ENCODE data around the gene VMP1. TPM values are rescaled to one million over a fixed set of nuclear protein-coding genes. Genes with fewer than 3 reads are reported as not detected.
A peak's percentile ranks its signal among the peaks of the same experiment; 100 is the strongest.
"Not testable (repeated sequence)": the region's sequence is repeated elsewhere in the genome, so short reads cannot be mapped to it uniquely, and the experiment has no call there.

VMP1 gene
- total RNA-seq, 2 donors from 2014 or later = 344 to 725 TPM

GRCh38 chr17:59863616-59864015 lies 156.2 kb downstream of the VMP1 start:
- Mint-ChIP-seq H3K27ac (peak overlapping the region in 1 of 2 donors; percentile 68), H3K9me3 (no peaks in the 10 kb centered on the region), H3K36me3 (peaks cover 0 to 11% of the 10 kb centered on the region in 2 donors)
- DNase-seq (ENCODE audit: low spot score in 2 of 2) (no peak), ATAC-seq (no peak)

- ATAC-seq = no peak
- no peak overlapping the region for H3K27ac Mint-ChIP-seq
- no peak for DNase-seq (ENCODE audit: low spot score in 2 of 2)
- H3K36me3 Mint-ChIP-seq = peaks cover 0 to 6% of the 10 kb centered on the region in 2 donors
- H3K9me3 Mint-ChIP-seq = no peaks in the 10 kb centered on the region
These were observed 162.4 kb downstream of the VMP1 start for GRCh38 chr17:59869941-59870218.

- Mint-ChIP-seq H3K9me3 (no peaks in the 10 kb centered on the region), H3K27ac (no peak overlapping the region), H3K36me3 (peaks cover 0 to 6% of the 10 kb centered on the region in 2 donors)
- DNase-seq (ENCODE audit: low spot score in 2 of 2) (peak in 1 of 2 donors; percentile 6), ATAC-seq (no peak)
These were observed 163.0 kb downstream of the VMP1 start for GRCh38 chr17:59870482-59870881.

- H3K27ac Mint-ChIP-seq = no peak overlapping the region
- no peaks in the 10 kb centered on the region for H3K9me3 Mint-ChIP-seq
- peaks cover under 1 to 6% of the 10 kb centered on the region in 2 donors for H3K36me3 Mint-ChIP-seq
- no peak for ATAC-seq
- DNase-seq (ENCODE audit: low spot score in 2 of 2) = no peak
These were observed 164.9 kb downstream of the VMP1 start for GRCh38 chr17:59872351-59872750.

- ATAC-seq; DNase-seq (ENCODE audit: low spot score in 2 of 2); H3K9me3 Mint-ChIP-seq; H3K27ac Mint-ChIP-seq; H3K36me3 Mint-ChIP-seq: not testable (repeated sequence)
These were observed 166.0 kb downstream of the VMP1 start for GRCh38 chr17:59873414-59873813.

- no peak overlapping the region for H3K27ac Mint-ChIP-seq
- H3K36me3 Mint-ChIP-seq = peaks cover 6 to 9% of the 10 kb centered on the region in 2 donors
- DNase-seq (ENCODE audit: low spot score in 2 of 2) = no peak
- H3K9me3 Mint-ChIP-seq = no peaks in the 10 kb centered on the region
- no peak for ATAC-seq
These were observed 166.9 kb downstream of the VMP1 start for GRCh38 chr17:59874376-59874775.

- Mint-ChIP-seq H3K9me3 (no peaks in the 10 kb centered on the region), H3K27ac (peak overlapping the region in 1 of 2 donors; percentile 69), H3K36me3 (peaks cover 11 to 14% of the 10 kb centered on the region in 2 donors)
- no peak for ATAC-seq
- DNase-seq (ENCODE audit: low spot score in 2 of 2) = no peak
These were observed 168.7 kb downstream of the VMP1 start for GRCh38 chr17:59876107-59876506.

GRCh38 chr17:59877965-59878364 lies 170.5 kb downstream of the VMP1 start:
- no peak for DNase-seq (ENCODE audit: low spot score in 2 of 2)
- peaks cover 11 to 14% of the 10 kb centered on the region in 2 donors for H3K36me3 Mint-ChIP-seq
- H3K27ac Mint-ChIP-seq = peak overlapping the region; percentile 66 to 70
- H3K9me3 Mint-ChIP-seq = no peaks in the 10 kb centered on the region
- ATAC-seq = no peak

- H3K36me3 Mint-ChIP-seq = peaks cover 11 to 14% of the 10 kb centered on the region in 2 donors
- H3K9me3 Mint-ChIP-seq = no peaks in the 10 kb centered on the region
- H3K27ac Mint-ChIP-seq = no peak overlapping the region
- no peak for ATAC-seq
- DNase-seq (ENCODE audit: low spot score in 2 of 2) = no peak
These were observed 171.2 kb downstream of the VMP1 start for GRCh38 chr17:59878624-59879023.

- ATAC-seq (no peak), DNase-seq (ENCODE audit: low spot score in 2 of 2) (no peak)
- H3K9me3 Mint-ChIP-seq = no peaks in the 10 kb centered on the region
- peaks cover 12 to 13% of the 10 kb centered on the region in 2 donors for H3K36me3 Mint-ChIP-seq
- H3K27ac Mint-ChIP-seq = no peak overlapping the region
These were observed 177.4 kb downstream of the VMP1 start for GRCh38 chr17:59884861-59885260.

GRCh38 chr17:59888145-59888750 lies 180.8 kb downstream of the VMP1 start:
- ATAC-seq = no peak
- no peaks in the 10 kb centered on the region for H3K9me3 Mint-ChIP-seq
- DNase-seq (ENCODE audit: low spot score in 2 of 2) = no peak
- peak overlapping the region in 1 of 2 donors; percentile 69 for H3K27ac Mint-ChIP-seq
- peaks cover 11 to 21% of the 10 kb centered on the region in 2 donors for H3K36me3 Mint-ChIP-seq

GRCh38 chr17:59890720-59891119 lies 183.3 kb downstream of the VMP1 start:
- peak in 1 of 2 donors; percentile 6 for ATAC-seq
- peaks cover 26 to 30% of the 10 kb centered on the region in 2 donors for H3K36me3 Mint-ChIP-seq
- H3K9me3 Mint-ChIP-seq = no peaks in the 10 kb centered on the region
- peak overlapping the region; percentile 0 to 96 for H3K27ac Mint-ChIP-seq
- DNase-seq (ENCODE audit: low spot score in 2 of 2) = no peak

Other genes with a start within 250 kb of the VMP1 start
- gene DHX40, start 142.0 kb upstream of the VMP1 start, total RNA-seq = 10 to 100 TPM; 16.4 to 33.1 TPM
- 100 to 1,000 TPM; 156 to 184 TPM for gene CLTC, start 87.8 kb upstream of the VMP1 start, total RNA-seq
- gene PTRH2, start 224 bp upstream of the VMP1 start, total RNA-seq = 10 to 100 TPM; 18.9 to 42.8 TPM
- gene TUBD1, start 185.3 kb downstream of the VMP1 start, total RNA-seq = 10 to 100 TPM; 13.8 to 27.6 TPM
- 10 to 100 TPM; 66.9 to 71.5 TPM for gene RPS6KB1, start 185.5 kb downstream of the VMP1 start, total RNA-seq